ENCODE data around the gene TMEM179. TPM values are rescaled to one million over a fixed set of nuclear protein-coding genes. Genes with fewer than 3 reads are reported as not detected.

The TMEM179 gene
- total and polyA plus RNA-seq, 2 of the 13 experiments (the other 11 are each of a cell fraction or from before 2014, with no cell fraction given) = not detected

GRCh38 chr14:104567957-104568225 lies 36.7 kb downstream of the TMEM179 start (continued):
- TF ChIP-seq PAX8 (CRISPR knock-in tag; IDR thresholded peaks at IDR 0.05; ENCODE audit: borderline replicate concordance) = no peak

- in situ Hi-C loops (cut with HindIII; ENCODE audit: extremely low pct_ligation_motif_present, low pct_unique_long_range_greater_than_20kb) = no loop called here
- H3K27me3 ChIP-seq (ENCODE audit: control insufficient read depth in 1 of 2, insufficient read depth in 2 of 2, low read length in 2 of 2) = peaks cover 20 to 88% of the 10 kb centered on the region in 2 experiments; a peak in 4 of 5 replicates
Observed at GRCh38 chr14:104567141-104567956, 37.2 kb downstream of the TMEM179 start.

More at GRCh38 chr14:104567141-104567956, 37.2 kb downstream of the TMEM179 start:
- intact Hi-C loops (cut with micrococcal nuclease; ENCODE audit: unreplicated experiment) = no loop called here
- BruUV-seq (replicated peaks) = no TSS peak
- H3K9me3 ChIP-seq (ENCODE audit: low read length) = no peaks in the 10 kb centered on the region
- H3K4me1 ChIP-seq (ENCODE audit: insufficient read depth, low read length) = no peaks in the 10 kb centered on the region
- CTCF ChIA-PET (ENCODE audit: low intra/inter-chr PET ratio, low total read pairs) = no interaction called here
- no peaks in the 10 kb centered on the region for H3K79me2 ChIP-seq (ENCODE audit: insufficient read depth, low read length)
- peaks cover 2% of the 10 kb centered on the region; the same call in 1 of the 2 replicates for H4K20me1 ChIP-seq (ENCODE audit: insufficient read depth, low read length)
- WGBS (ENCODE audit: low lambda C conversion rate) = 25% methylated on average over 8 of the region's 27 CpGs
- no peak overlapping the region for H2AFZ ChIP-seq (ENCODE audit: low read length)
- no peak overlapping the region for H3K27ac ChIP-seq (ENCODE audit: extremely low read length, insufficient read depth, low read length)
- POLR2A ChIA-PET = no interaction called here
- DNase-seq (ENCODE audit: low spot score) (no peak), FAIRE-seq (no peak), ATAC-seq (no peak)
- H3K9ac ChIP-seq (ENCODE audit: insufficient read depth, low read depth, low read length) = no peak overlapping the region
- no peak overlapping the region for H3K4me3 ChIP-seq (replicated peaks in 1 of 3; ENCODE audit: insufficient read depth in 1 of 3, low read depth in 2 of 3, low read length in 3 of 3)
- no peaks in the 10 kb centered on the region for H3K36me3 ChIP-seq (replicated peaks in 1 of 2; ENCODE audit: control insufficient read depth in 1 of 2, insufficient read depth in 2 of 2, low read length in 2 of 2)
- H3K4me2 ChIP-seq (ENCODE audit: low read depth, low read length) = no peak overlapping the region
- no peak for TF ChIP-seq ZNF460 (CRISPR knock-in tag; IDR thresholded peaks at IDR 0.05; ENCODE audit: borderline replicate concordance)
- TF ChIP-seq PAXIP1 (CRISPR knock-in tag; conservative IDR thresholded peaks at IDR 0.05) = no peak
- no peak for TF ChIP-seq ZNF737 (CRISPR knock-in tag; IDR thresholded peaks at IDR 0.05; ENCODE audit: borderline replicate concordance)
- no peak for TF ChIP-seq ZNF724P (CRISPR knock-in tag; IDR thresholded peaks at IDR 0.05; ENCODE audit: borderline replicate concordance)
- TF ChIP-seq KAT2B (IDR thresholded peaks at IDR 0.05; ENCODE audit: borderline replicate concordance, low read depth, low read length) = no peak
- TF ChIP-seq KLF12 (CRISPR knock-in tag; IDR thresholded peaks at IDR 0.05; ENCODE audit: borderline replicate concordance) = no peak
- TF ChIP-seq SRY (CRISPR knock-in tag; IDR thresholded peaks at IDR 0.05) = no peak
- TF ChIP-seq ZNF747 (CRISPR knock-in tag; IDR thresholded peaks at IDR 0.05; ENCODE audit: borderline replicate concordance) = no peak
- no peak for TF ChIP-seq SMARCC2 (IDR thresholded peaks at IDR 0.05)
- TF ChIP-seq SIN3A (IDR thresholded peaks at IDR 0.05; ENCODE audit: borderline replicate concordance, low read depth, low read length) = no peak
- TF ChIP-seq GTF3A (CRISPR knock-in tag; conservative IDR thresholded peaks at IDR 0.05) = no peak
- no peak for TF ChIP-seq TEF (CRISPR knock-in tag; IDR thresholded peaks at IDR 0.05)
- no peak for TF ChIP-seq STAT6 (CRISPR knock-in tag; IDR thresholded peaks at IDR 0.05; ENCODE audit: borderline replicate concordance)
- TF ChIP-seq ZNF549 (CRISPR knock-in tag; IDR thresholded peaks at IDR 0.05) = no peak
- no peak for TF ChIP-seq DNMT3B (CRISPR knock-in tag; conservative IDR thresholded peaks at IDR 0.05)

Measured in HepG2 (cell line).